Loucy (cell line): ENCODE measurements around the gene TMEM233.

Experiments used
- H2AFZ ChIP-seq: fragments of 200-600 bp; sonication (generic); 2 replicates; pipeline ENCODE4 v1.6.0; 2016; ENCODE audit warnings: antibody characterized with exemption, mild to moderate bottlenecking, low read length, moderate library complexity
- H3F3A ChIP-seq: fragments of 200-600 bp; 2 replicates; pipeline ENCODE4 v1.6.0; 2016; ENCODE audit warnings: antibody characterized with exemption, low read depth, mild to moderate bottlenecking
- H3K27me3 ChIP-seq: fragments of 200-600 bp; sonication (generic); 2 replicates; pipeline ENCODE4 v1.6.1; 2014; ENCODE audit warnings: low read length, mild to moderate bottlenecking; ENCODE audit not compliant: insufficient read depth, poor library complexity, severe bottlenecking
- H3K36me3 ChIP-seq: fragments of 200-600 bp; sonication (generic); 2 replicates; pipeline ENCODE4 v1.6.1; 2016; ENCODE audit warnings: low read length; ENCODE audit not compliant: insufficient read depth
- H3K4me1 ChIP-seq: fragments of 200-600 bp; sonication (generic); 2 replicates; pipeline ENCODE4 v1.5.1; 2014; ENCODE audit warnings: low read length, mild to moderate bottlenecking; ENCODE audit not compliant: insufficient read depth, poor library complexity, severe bottlenecking
- H3K4me2 ChIP-seq: fragments of 200-600 bp; sonication (generic); 2 replicates; pipeline ENCODE4 v1.6.0; 2014; ENCODE audit warnings: antibody characterized with exemption, low read length, low read depth, mild to moderate bottlenecking; ENCODE audit not compliant: poor library complexity, severe bottlenecking
- H3K4me3 ChIP-seq: fragments of 200-600 bp; sonication (generic); 2 replicates; pipeline ENCODE4 v1.5.1; 2014; ENCODE audit warnings: low read length, mild to moderate bottlenecking, mixed read lengths; ENCODE audit not compliant: poor library complexity, severe bottlenecking
- H3K79me2 ChIP-seq: fragments of 200-600 bp; sonication (generic); 2 replicates; pipeline ENCODE4 v1.6.1; 2014; ENCODE audit warnings: low read length; ENCODE audit not compliant: insufficient read depth
- H3K9ac ChIP-seq: fragments of 200-600 bp; sonication (generic); 2 replicates; pipeline ENCODE4 v1.6.0; 2014; ENCODE audit warnings: mild to moderate bottlenecking, low read depth, low read length, moderate library complexity; ENCODE audit not compliant: poor library complexity, severe bottlenecking
- H3K9me2 ChIP-seq: fragments of 200-600 bp; sonication (generic); replicated peaks from 2 replicates; pipeline ENCODE4 v1.6.1; 2016; ENCODE audit warnings: low read depth, low read length, mixed read lengths
- H3K9me3 ChIP-seq: fragments of 200-600 bp; sonication (generic); 2 replicates; pipeline ENCODE4 v1.6.1; 2014; ENCODE audit warnings: mild to moderate bottlenecking, antibody characterized with exemption, low read length, low read depth; ENCODE audit not compliant: insufficient read depth
- H4K20me1 ChIP-seq: fragments of 200-600 bp; sonication (generic); 2 replicates; pipeline ENCODE4 v1.6.0; 2014; ENCODE audit warnings: antibody characterized with exemption, low read length, mild to moderate bottlenecking; ENCODE audit not compliant: insufficient read depth, poor library complexity, severe bottlenecking
- EZH2phosphoT487 ChIP-seq: fragments of 200-600 bp; IDR thresholded peaks from 2 replicates; pipeline ENCODE4 v1.6.1; 2018; ENCODE audit warnings: antibody characterized with exemption, mild to moderate bottlenecking, moderate library complexity, borderline replicate concordance
- TF ChIP-seq, protein P1 (sequence below): fragments of 200-600 bp; sonication (generic); conservative IDR thresholded peaks from 2 replicates; pipeline ENCODE4 v1.5.1; 2014; ENCODE audit warnings: mild to moderate bottlenecking, antibody characterized with exemption, low read length

TMEM233 gene

DNA sequence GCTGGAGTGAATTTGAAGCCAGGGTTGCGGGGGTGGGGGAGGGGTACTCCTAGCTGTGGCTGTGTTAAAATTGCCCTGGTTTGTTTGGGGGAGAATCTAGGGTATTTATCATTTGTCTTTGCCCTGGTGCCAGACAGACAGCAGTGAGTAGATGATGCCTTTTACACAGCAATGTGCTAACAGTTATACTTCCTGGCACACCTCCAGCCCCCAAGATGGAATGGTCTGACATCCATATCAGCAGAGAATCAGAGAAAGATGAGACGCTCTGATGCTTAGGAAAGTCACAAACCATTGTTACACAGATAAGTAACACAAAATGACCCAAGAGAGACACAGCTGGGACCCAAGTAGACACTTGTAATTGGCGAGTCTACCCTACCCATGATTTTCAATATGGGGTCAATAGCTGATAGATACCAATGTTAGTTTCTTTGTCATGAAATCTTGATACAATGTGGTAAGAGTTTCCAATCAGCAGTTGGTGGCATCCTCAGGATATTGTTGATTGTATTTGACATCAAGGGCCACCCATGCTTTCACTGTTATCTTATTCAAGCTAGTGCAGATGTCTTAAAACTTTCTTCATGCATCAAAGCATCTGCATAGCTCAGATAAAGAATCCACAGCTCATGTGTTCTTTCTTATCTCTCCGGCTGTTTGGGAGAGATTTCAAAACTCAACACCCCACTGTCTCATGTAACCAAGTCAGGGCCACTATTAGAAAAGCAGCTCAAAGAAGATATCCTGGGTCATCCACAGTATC, 71.8 kb downstream of the TMEM233 start:
- H3K4me3 ChIP-seq = no peak overlapping the region
- H3K27me3 ChIP-seq = peaks cover 5% of the 10 kb centered on the region
- H3K9ac ChIP-seq = peak overlapping the region; percentile 77
- H3K9me2 ChIP-seq = no peaks in the 10 kb centered on the region
- H3K36me3 ChIP-seq = 0 out of 2 replicates have a peak, but pooled peaks cover 3% of the 10 kb centered on the region
- H3K79me2 ChIP-seq = peaks cover 32% of the 10 kb centered on the region
- peaks cover 6% of the 10 kb centered on the region; the same call in 1 of the 2 replicates for H3F3A ChIP-seq
- no peak for TF ChIP-seq EZH2phosphoT487
- TF ChIP-seq, protein P1, sequence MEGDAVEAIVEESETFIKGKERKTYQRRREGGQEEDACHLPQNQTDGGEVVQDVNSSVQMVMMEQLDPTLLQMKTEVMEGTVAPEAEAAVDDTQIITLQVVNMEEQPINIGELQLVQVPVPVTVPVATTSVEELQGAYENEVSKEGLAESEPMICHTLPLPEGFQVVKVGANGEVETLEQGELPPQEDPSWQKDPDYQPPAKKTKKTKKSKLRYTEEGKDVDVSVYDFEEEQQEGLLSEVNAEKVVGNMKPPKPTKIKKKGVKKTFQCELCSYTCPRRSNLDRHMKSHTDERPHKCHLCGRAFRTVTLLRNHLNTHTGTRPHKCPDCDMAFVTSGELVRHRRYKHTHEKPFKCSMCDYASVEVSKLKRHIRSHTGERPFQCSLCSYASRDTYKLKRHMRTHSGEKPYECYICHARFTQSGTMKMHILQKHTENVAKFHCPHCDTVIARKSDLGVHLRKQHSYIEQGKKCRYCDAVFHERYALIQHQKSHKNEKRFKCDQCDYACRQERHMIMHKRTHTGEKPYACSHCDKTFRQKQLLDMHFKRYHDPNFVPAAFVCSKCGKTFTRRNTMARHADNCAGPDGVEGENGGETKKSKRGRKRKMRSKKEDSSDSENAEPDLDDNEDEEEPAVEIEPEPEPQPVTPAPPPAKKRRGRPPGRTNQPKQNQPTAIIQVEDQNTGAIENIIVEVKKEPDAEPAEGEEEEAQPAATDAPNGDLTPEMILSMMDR = no peak
- peaks cover 40% of the 10 kb centered on the region for H3K4me1 ChIP-seq
- peak overlapping the region; percentile 96 for H3K4me2 ChIP-seq
- H2AFZ ChIP-seq = peak overlapping the region; percentile 95; the same call in 1 of the 2 replicates
- no peaks in the 10 kb centered on the region for H3K9me3 ChIP-seq
- peaks cover 13% of the 10 kb centered on the region for H4K20me1 ChIP-seq

DNA sequence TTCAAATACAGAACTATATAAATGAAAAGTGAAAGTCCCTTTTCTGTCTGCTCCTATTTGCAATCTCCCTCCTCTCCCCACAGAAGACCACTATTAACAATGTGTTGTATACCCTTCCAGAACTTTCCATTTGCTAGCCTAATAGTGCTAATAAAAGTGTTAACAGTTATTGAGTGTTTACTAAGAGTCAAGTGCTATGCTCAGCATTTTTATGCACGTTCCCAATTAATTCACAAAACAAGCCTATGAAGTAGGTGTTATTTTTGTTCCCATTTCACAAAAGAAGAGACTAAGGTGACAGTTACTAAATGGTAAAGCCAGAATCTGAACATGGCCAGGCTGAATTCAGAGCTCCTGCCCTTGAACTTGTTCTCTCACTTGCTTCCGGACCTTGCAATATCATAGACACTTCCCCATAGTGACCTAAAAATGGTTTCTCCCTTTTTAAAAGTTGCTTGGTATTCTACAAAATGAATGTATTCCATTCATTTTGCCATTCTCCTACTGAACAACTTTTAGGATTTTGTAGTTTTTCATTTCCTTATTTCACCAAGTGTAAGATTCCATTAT, 72.7 kb downstream of the TMEM233 start:
- H3K9me3 ChIP-seq = no peaks in the 10 kb centered on the region
- H3K9me2 ChIP-seq = no peaks in the 10 kb centered on the region
- 0 out of 2 replicates have a peak, but pooled peaks cover 3% of the 10 kb centered on the region for H3K36me3 ChIP-seq
- peak overlapping the region; percentile 96 for H3K4me2 ChIP-seq
- H3K79me2 ChIP-seq = peaks cover 42% of the 10 kb centered on the region
- H3K4me3 ChIP-seq = peak overlapping the region; percentile 97
- peaks cover 6% of the 10 kb centered on the region; the same call in 1 of the 2 replicates for H3F3A ChIP-seq
- H2AFZ ChIP-seq = peak overlapping the region; percentile 95
- peaks cover 20% of the 10 kb centered on the region for H4K20me1 ChIP-seq
- peaks cover 5% of the 10 kb centered on the region for H3K27me3 ChIP-seq
- H3K4me1 ChIP-seq = peaks cover 49% of the 10 kb centered on the region
- TF ChIP-seq EZH2phosphoT487 = no peak
- TF ChIP-seq, protein P1 = no peak
- peak overlapping the region; percentile 77 for H3K9ac ChIP-seq

DNA sequence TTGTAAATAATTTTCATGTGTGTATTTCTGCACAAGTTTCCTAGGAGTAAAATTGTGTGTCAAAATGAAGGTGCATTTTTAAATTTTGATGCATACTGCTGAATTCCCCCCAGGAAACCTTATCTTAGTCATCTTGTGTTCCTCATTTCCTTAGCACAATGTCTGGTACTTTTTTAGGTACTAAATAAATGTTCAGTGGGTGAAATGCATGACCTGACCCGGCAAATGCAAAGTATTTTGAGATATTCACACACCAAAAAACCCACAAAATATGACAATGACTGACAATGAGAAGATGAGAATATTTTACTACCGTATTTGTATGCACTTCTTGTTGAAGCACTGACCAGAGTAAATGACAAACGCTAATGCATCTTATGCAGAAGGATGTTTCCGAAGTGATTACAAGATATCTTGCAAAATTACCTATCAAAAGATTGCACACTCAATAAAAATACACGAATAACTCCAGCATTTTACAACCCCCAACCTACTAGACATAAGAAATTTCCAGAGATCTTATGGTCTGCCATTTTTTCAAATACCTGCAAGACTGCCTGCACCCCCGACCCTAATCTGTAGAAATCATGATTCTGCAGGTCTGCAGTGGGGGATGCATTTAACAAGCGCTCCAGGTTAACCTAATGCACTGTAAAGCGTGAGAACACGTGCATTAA, 73.5 kb downstream of the TMEM233 start:
- Histone ChIP-seq H2AFZ (peak overlapping the region; percentile 95), H3K27me3 (peaks cover 5% of the 10 kb centered on the region), H3K9me2 (no peaks in the 10 kb centered on the region), H4K20me1 (peaks cover 20% of the 10 kb centered on the region), H3K9me3 (no peaks in the 10 kb centered on the region), H3K9ac (peak overlapping the region; percentile 77), H3K4me2 (peak overlapping the region; percentile 96), H3K4me3 (peak overlapping the region; percentile 97), H3K79me2 (peaks cover 49% of the 10 kb centered on the region), H3K36me3 (peaks cover 6% of the 10 kb centered on the region; the same call in 1 of the 2 replicates), H3F3A (peaks cover 6% of the 10 kb centered on the region; the same call in 1 of the 2 replicates), H3K4me1 (peaks cover 56% of the 10 kb centered on the region)
- TF ChIP-seq EZH2phosphoT487 = no peak
- TF ChIP-seq, protein P1 = no peak
